HCEC 1CT (cell line): Measurements from ENCODE around the gene XCR1.

Experiments used
- DNase-seq: peaks from one replicate; pipeline ENCODE4 v3.0.0-alpha.2; 2017

Gene XCR1

DNA sequence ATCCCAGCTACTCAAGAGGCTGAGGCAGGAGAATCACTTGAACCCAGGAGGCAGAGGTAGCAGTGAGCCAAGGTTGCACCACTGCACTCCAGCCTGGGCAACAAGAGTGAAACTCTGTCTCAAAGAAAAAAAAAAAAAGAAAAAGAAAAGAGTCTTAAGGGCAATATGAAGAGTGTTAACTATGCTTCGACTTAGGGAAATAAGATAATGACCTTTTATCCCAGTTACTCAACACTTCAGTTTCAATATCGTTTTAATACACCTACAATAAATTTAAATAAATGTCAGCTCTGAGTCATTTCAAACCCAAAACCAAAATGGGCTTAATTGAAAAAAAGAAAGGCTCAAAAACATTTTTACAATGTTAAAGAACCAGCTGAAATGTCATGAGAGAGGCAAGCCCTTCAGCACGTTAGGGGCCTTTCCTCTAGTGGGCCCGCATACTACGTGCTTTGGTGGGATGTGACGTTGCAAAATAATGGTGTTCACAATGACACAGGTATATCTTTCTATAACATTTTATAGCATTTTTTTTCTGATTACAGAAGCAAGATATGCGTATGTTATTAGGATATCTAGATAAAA, 47.0 kb downstream of the XCR1 start:
- DNase-seq: no peak

GRCh38 chr3:45979378-45979777, 47.9 kb downstream of the XCR1 start:
- DNase-seq: no peak

GRCh38 chr3:45978006-45978761, 49.1 kb downstream of the XCR1 start:
- no peak for DNase-seq

DNA sequence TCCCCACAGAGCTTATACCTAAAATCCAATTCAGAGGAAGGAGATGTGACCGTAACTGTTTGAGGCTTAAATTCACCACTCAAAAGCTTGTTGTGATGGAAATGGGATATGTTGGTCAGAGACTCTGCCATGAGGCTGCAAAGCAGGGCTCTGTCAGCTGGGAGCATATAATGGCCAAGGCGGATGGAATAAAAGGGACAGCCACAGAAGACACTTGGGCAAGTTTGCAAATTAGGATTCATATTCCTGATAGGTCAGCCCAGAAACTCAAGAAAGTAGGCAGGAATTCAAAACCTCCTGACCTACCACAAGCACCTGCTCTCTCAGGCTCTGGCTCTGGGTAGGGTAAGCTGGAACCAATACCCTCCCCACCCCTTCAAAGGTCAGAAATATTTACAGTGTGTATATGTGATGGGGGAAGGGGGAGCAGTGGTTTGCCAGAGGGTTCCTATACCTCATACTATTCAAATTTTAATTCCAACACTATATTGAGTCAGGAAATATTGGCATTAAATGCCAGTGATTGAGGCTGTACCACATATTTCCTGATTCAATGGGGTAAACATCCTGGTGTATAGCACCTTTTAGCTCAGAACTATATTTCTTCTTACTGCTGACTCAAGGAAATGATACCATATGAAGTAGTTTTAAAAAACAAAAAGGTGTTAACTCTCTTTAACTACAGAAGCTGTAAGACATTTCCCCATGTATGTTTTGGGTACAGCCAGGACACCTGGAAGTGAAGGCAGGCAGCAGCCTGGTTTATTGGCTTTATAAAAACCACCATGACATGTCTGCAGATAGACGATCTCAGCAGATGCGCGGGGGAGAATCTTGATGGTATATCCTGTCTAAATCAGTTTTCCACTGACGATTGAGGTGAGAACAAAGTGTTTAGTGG, 50.8 kb downstream of the XCR1 start:
- DNase-seq: no peak

GRCh38 chr3:45975686-45976085, 51.6 kb downstream of the XCR1 start:
- no peak for DNase-seq

- no peak for DNase-seq
Observed at GRCh38 chr3:45974686-45975085, 52.6 kb downstream of the XCR1 start.

DNA sequence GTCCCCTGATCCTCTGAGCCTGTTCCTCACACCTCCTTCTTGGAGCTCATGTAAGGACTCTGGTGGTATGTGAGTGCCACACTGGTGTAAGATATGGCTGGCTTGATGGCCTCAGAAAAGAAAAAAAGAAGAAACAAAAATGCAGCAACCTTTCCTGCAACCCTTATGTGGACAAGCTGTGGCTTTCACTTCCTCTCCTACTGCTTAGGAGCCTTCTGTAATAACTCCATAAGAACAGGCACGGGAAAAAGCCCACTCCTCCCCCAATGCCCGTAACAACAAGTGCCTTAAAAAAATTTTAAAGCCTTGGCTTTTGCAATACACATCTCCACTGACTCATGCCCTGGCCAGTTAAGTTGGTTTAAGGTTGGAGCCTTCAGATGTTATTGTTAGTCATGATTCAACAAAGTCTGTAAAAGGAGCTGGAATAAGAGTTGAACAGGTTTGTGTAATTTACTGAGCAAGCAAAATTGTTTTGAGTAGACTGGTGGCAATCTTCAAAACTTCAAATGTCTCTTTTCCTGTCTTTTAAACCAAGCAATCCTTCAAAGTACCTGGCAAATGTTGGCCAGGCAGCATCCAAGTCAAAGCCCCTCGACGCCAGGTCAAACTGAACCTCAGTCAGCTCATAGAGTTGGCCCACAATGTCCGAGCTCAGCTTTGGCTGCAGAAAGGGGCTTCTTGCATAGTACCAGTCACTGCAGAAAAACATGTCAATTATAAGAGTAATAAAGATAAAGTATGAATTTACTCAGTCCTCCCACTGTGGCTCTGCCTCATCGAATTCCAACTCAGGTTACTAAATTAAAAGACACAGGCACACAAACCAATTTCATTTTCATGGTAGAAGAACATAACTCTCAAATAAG, 54.5 kb downstream of the XCR1 start:
- peak; percentile 88 for DNase-seq

DNA sequence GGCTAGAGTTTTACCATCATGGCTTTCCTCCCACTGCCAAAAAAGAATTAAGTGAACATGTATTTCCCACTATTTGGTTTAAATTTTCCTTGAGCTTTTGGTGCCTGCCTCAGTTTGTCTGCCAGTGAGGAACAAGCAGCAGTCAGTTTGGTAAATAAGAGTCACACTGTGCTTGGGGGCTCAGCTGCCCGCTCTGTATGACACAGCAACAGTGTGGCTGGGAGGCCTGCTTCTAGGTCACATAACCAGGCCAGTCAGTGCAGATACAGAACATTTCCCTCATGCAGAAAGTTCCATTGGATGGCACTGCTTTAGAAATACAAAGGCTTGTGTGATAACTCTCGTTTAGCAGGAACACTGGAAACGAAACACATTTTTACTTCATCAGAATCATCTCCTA, 57.3 kb downstream of the XCR1 start:
- DNase-seq: no peak

DNA sequence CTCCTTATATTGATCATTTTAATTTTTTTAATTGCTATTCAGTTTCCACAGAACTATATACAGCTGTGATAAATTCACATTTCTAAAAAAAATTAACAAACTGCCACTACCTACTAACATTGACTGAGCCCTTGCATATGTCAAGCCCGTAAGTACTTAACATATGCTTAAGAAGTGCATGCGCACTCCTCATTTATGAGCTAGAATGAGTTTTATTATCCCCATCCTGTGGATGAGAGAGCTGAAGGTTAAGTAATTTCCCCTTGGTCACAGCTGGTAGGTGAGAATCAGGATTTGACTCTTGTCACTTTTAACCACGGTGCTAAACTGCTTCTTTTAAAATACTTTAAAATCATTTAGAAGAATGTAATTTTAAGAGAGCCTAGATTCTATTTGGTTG, 58.2 kb downstream of the XCR1 start:
- DNase-seq: no peak

- peak; percentile 38 for DNase-seq
Observed at GRCh38 chr3:45968706-45969105, 58.6 kb downstream of the XCR1 start.

DNA sequence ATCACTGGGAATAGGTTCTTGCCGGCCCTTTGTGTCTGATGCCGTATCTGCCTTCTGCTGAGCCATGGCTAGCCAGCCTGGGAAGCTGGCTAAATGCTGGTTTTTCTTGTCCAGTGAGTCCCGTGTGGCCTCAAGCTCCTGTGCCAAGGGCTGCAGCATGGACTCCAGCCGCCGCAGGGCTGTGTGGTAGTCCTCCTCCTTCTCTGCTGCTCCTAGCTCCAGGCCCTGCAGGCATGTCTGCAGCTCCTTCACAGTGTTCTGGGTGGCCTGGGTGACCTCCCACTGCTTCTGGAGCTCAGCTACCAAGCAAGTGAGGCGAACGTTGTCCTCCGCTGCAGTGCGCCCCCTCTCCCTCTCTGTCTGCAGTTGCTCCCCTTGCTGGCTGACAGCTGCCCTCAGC, 59.1 kb downstream of the XCR1 start:
- no peak for DNase-seq

GRCh38 chr3:45967724-45968123, 59.6 kb downstream of the XCR1 start:
- no peak for DNase-seq
